PC-9 (cell line): ENCODE results near the gene TRIM60.

Source experiments
- EZH2 ChIP-seq: fragments of 200-600 bp; sonication (generic); IDR thresholded peaks from 2 replicates; pipeline ENCODE4 v1.8.0; 2017; ENCODE audit warnings: antibody characterized with exemption, low read depth
- TF ChIP-seq, protein P1 (sequence below): fragments of 200-600 bp; sonication (generic); conservative IDR thresholded peaks from 2 replicates; pipeline ENCODE4 v1.6.1; 2017; ENCODE audit warnings: mixed run types, antibody characterized with exemption, mild to moderate bottlenecking, moderate library complexity

DNA sequence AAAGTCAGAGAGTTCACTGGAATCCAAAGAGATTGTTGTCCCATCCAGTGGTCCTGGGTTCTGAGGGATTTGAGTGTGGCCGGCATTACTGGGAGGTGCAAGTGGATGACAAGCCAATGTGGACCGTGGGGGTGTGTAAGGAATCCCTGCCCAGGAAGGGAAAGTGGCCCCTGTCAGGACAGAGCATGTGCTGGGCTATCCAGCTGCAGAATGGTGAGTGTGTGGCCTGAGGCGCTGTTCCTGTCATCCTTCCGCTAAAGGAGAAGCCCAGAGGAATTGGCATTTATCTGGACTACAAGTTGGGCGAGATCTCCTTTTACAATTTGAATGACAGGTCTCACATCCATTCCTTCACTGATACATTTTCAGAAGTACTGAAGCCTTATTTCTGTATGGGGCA lies 20.4 kb upstream of the TRIM60 start:
- TF ChIP-seq, protein P1, sequence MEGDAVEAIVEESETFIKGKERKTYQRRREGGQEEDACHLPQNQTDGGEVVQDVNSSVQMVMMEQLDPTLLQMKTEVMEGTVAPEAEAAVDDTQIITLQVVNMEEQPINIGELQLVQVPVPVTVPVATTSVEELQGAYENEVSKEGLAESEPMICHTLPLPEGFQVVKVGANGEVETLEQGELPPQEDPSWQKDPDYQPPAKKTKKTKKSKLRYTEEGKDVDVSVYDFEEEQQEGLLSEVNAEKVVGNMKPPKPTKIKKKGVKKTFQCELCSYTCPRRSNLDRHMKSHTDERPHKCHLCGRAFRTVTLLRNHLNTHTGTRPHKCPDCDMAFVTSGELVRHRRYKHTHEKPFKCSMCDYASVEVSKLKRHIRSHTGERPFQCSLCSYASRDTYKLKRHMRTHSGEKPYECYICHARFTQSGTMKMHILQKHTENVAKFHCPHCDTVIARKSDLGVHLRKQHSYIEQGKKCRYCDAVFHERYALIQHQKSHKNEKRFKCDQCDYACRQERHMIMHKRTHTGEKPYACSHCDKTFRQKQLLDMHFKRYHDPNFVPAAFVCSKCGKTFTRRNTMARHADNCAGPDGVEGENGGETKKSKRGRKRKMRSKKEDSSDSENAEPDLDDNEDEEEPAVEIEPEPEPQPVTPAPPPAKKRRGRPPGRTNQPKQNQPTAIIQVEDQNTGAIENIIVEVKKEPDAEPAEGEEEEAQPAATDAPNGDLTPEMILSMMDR = no peak
- TF ChIP-seq EZH2 = no peak
